Activated gamma-delta T cell treated with Interleukin-2 at 50 U/mL for 16 hours (primary cell): Measurements from ENCODE around the gene EFNB2.

Experiments used
- DNase-seq: peaks from one replicate; pipeline ENCODE4 v3.0.0-alpha.2; 2020

Gene EFNB2

DNA sequence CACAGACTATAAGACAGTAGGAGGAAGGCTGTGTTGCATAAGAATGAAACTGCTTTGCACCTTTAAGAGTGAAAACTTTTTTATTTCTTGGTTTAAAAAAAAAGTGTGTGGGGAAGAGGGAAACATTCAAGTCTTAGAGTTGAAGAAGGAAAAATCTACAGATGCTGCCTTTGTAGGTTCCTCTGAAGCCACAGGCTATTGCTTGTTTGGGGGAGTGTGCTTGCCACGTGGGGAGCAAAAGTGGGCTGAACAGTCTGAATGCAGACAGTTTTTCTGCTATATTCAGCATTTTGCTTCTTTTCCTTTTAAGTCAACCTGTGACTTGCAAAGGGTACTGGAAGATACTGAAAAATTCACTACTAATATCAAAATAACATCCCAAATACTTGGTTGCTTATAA, 36.9 kb downstream of the EFNB2 start:
- no peak for DNase-seq

- DNase-seq: no peak
These were observed 37.3 kb downstream of the EFNB2 start for GRCh38 chr13:106498158-106498557.

DNA sequence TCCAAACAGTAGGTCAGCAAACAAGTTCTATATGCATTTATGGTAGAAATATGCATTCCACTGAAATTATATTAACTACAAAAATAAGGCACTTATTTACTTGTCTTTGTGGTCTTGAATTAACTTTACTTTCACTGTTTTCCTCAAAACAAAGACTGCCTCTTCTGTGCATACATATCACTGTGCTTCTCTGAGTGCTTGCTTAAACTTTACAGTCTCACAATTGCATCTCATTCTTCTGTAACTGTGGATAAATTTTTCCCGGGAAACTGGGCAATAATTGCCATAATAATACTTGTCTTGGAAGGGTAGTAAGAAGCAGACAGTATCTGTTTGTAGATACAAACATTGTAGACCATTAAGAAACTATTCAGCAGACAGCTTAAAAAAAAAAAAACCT, 38.4 kb downstream of the EFNB2 start:
- no peak for DNase-seq

DNA sequence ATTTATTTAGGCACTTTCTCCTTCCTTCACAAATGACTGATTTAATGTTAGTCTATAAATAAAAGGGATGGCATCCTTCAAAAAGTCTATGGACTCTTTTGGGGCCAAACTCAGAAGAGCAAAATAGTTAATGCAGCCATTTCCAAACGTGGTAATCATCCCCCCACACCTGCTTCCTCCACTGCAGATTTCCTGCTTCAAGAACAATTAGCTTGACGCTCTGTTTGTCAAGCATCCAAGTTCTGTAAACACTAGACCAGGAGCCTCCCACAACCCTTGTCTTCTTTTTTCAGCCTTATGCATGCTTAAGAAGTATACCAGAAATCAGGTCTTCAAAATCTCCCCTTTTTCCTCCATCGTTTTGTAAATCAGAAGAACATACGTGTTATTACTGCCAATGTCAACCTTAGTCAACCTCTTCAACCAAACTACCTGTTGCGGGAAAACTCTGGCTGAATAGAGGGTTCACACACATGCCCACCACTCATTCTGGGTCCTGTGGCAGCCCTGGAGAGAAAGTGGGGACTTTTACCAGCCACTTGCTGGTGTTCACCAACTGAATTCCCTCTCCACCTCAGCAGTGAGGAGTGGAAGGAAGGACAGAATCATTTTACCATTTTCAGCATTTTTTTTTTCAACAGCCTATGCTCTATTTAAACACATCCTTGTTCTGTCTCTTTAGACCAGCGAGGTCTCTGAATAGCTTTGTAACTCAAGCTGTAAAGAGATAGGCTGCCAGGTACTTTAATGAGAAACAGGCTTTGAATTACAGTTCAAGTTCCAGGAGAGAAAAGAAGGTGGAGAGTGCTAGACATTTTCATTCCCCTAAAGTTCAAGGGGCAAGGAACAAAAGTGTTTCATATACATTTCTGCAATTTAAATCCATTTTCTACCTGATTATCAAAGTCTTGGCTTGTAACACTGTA, 39.1 kb downstream of the EFNB2 start:
- no peak for DNase-seq

- no peak for DNase-seq
These were observed 40.5 kb downstream of the EFNB2 start for GRCh38 chr13:106494936-106495335.

- DNase-seq: no peak
These were observed 41.0 kb downstream of the EFNB2 start for GRCh38 chr13:106494506-106494905.

DNA sequence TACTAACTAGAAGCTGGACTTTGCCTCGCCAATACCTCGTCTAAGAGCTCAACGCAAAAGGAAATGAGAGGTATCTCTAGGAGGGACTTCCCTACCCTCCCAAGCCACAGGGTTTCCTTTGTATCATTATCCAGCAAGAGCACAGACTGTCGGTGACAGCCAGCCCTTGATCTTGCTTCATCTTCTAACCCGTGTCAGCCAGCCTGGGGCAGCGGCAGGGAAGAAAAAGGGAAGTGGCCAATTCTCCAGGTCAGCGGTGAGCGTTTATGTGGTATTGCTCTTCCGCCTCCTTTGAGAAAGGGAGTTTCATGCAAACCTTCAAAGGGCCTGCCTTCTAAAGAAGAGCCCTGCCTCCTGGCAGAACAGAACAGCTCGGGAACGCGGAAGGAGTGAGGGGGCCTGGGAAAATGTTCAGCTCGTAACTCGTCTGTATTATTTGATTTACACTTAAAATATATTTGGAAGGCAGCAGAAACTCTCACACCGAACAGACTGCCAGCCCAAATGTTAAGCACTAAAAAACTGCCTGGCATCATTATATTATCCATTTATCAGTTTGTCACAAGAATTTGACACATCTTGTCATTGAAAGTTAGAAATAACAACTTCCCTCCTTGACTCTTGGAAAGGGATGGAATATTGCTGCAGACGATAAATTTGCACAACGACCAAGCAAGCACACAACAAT, 41.8 kb downstream of the EFNB2 start:
- no peak for DNase-seq

DNA sequence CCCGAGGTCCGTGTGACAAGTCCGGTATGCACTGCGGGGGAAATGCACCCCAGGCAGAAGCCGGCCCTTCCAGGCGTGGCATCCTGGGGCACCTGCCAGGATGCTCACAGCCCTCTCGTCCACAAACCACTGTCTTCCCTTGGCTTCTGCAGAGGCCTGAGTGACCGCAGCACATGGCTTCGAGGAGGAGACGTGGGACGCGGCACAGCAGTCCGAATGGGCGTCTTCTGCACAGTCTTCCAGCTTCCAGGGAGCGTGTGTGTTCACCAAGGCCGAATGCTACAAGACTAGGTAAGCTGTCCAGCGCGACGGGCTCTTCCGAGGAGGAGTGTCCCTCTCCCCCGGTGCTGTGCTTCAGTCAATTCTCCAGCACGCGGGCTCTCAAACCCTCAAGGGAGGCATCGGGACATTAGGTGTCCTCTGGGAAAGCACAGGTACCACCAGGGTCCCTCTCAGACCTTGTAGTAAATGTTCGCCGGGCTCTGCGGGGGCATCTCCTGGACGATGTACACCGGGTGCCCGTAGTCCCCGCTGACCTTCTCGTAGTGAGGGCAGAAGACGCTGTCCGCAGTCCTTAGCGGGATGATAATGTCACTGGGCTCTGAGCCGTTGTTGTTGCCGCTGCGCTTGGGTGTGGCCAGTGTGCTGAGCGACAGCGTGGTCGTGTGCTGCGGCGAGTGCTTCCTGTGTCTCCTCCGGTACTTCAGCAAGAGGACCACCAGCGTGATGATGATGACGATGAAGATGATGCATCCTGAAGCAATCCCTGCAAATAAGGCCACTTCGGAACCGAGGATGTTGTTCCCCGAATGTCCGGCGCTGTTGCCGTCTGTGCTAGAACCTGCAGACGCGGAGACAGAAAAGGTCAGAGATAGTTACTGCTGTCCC, 42.6 kb downstream of the EFNB2 start:
- no peak for DNase-seq

- no peak for DNase-seq
These were observed 43.4 kb downstream of the EFNB2 start for GRCh38 chr13:106491928-106492587.

GRCh38 chr13:106491463-106491862, 44.0 kb downstream of the EFNB2 start:
- no peak for DNase-seq

GRCh38 chr13:106490569-106491321, 44.7 kb downstream of the EFNB2 start:
- DNase-seq: no peak

DNA sequence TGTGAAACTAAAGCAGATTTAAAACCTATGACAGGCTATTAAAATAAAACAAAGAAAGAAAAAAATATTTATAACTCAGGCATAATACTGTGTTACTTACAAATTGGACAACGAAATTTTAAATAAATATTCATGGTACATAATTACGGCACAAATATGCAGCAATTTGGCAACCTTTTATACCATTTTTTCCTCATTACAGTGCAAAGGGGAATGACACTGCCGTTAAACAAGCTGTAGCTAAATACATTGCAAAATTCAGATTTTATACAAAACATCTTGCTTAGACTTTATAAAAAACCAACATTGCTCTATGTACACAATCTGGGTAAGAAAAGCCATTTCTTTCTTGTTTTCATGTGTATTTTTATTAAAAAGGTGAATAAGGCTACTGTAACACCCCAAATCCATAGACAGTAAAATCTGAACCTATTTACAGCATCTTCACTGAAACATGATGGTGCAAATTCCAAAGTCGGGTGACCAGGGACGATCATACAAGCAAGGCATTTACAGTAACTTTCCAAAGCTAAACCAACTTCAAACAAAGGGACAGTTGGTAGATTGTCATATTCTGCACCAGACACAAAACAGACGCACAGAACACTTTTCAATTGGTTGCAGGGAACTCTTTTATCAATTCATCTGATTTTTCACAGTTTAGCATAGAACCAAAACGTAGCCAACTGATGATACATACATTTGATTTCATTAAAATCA, 45.5 kb downstream of the EFNB2 start:
- DNase-seq: no peak

DNA sequence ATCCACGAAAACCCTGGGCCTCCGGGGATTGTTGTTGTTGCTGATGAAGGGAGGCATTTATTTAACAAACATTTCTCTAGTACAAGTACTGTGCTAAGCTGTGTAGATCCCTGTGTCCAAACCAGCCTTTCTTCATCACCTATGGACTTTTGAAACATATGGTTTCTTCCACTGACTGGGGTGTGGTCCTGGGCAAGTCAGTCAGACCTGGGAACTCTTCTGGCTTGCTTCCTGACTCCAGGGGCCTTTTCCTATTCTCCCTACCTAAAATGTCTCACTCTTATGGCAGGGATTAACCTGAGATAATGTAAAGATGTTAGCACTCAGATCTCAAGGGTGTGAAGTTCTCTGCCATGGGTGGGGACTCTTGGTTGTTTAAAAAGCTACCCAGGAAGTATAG, 46.8 kb downstream of the EFNB2 start:
- DNase-seq: no peak

GRCh38 chr13:106488076-106488475, 47.4 kb downstream of the EFNB2 start:
- DNase-seq: no peak

DNA sequence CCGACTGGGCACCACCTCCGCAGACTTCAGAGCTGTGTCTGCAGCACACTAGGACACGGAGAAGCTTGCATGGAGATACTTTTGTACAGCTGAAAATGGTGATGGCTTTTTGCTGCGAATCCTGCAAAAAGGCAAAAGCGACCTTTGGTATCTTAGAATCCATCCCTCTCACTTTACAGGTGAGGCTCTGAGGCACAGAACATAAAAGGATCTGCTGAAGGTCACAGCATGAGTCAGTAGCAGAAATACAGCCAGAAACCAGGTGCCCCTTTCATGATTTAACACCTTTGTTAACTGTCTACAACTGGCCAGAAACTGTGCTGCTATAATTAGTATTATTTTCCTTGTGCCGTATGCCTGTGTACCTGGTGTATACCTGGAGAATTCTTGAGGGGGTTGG, 48.3 kb downstream of the EFNB2 start:
- DNase-seq: no peak

DNA sequence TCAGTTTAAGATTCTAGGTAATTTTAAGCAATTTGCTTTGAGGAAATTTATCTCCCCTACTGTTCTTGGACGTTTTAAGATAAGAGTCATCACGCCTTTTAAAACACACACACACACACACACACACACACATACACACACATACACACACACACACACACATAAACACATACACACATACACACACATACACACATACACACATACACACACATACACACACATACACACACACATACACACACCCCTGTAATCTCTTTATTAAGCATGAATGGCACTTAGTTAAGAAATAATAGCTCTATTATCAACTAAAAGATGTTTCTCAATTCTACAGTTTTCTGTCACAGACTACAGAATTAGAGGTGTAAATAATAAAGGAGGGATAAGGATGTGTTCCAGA, 49.2 kb downstream of the EFNB2 start:
- DNase-seq: no peak

GRCh38 chr13:106484537-106485193, 50.8 kb downstream of the EFNB2 start:
- DNase-seq: no peak

DNA sequence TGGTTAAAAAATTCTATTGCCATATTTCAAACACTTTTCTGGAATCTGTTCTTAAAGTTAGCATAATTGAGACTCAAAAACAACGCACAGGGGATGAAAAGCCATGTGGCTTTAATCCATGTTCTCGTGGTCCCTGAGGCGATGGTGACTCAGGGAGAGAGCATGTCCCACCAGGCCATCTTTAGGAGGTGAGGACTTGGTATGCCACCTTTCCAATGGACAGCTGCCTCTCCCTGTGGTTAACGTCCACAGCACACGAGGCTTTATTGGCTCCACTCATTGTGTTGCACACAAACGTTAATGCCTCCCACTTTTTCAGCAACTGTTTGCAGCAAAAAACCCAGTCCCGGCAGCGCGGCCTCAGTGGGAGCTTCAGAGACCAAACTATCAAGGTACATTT, 51.4 kb downstream of the EFNB2 start:
- no peak for DNase-seq

DNA sequence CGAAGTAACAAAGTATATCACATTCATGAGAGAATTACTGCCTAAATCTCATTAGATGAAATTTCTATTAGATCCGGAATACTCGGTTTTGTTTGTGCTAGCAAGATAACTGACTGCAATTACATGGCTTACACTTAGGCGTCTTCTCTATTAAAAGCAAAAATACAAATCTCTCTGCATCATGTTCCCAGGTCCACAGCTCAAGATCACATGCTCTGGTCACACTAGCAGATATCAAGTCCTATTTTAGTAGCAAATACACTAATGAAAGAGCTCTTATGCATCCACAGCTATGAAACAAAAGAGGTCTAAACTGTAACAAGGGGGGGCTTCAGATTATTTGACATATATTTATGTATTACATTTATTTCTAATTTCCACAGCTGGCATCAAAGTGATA, 53.5 kb downstream of the EFNB2 start:
- no peak for DNase-seq

- DNase-seq: no peak
These were observed 55.0 kb downstream of the EFNB2 start for GRCh38 chr13:106480351-106480910.
